K562 (cell line): ENCODE measurements around the gene NF1. TPM values are rescaled to one million over a fixed set of nuclear protein-coding genes. Genes with fewer than 3 reads are reported as not detected.

Source experiments
- ATAC-seq: fragments of 200-7000 bp; cut with Tn5 transposase; 3 replicates; pipeline ENCODE4 v1.9.1; 2020; ENCODE audit warnings: moderate library complexity
- BruUV-seq: library from RNA; stranded (reverse); fragments of 400-500 nt; replicated peaks from 2 replicates; lab custom pipeline; 2021; lab: Mats Ljungman, UMichigan
- CTCF ChIA-PET: fragments of 300-600 bp; formaldehyde crosslinking; extraction: SDS; loops from one replicate; lab custom pipeline; 2021; ENCODE audit warnings: low intra/inter-chr PET ratio; lab: Yijun Ruan, JAX
- POLR2A ChIA-PET: fragments of 300-600, 350-650 bp; sonication (Branson Sonifier 250); formaldehyde crosslinking; extraction: SDS; loops from one replicate; lab custom pipeline; 2021; ENCODE audit warnings: antibody characterized with exemption, inconsistent platforms; lab: Yijun Ruan, JAX
- DNase-seq, 4 experiments: peaks; one replicate each; pipeline versions ENCODE4 v3.0.0 to v3.0.0-alpha.2; 2011 to 2018; ENCODE audit warnings: low spot score in 3 of 4, mixed read lengths in 3 of 4; ENCODE audit errors: extremely low read depth in 1 of 4
- FAIRE-seq: peaks from 2 replicates; lab custom pipeline; 2011; peaks lifted over from hg19 to GRCh38; lab: Jason Lieb, UNC
- H2AFZ ChIP-seq: 2 replicates; pipeline ENCODE4 v1.6.0; 2011; ENCODE audit warnings: low read depth, low read length, control low read depth, inconsistent platforms
- H3K27ac ChIP-seq: fragments of 200-600 bp; 3 replicates; pipeline ENCODE4 v1.8.0; 2011; ENCODE audit warnings: low read depth, mild to moderate bottlenecking, control low read depth, inconsistent platforms, low read length, moderate library complexity, mixed read lengths; ENCODE audit errors: extremely low read depth
- H3K27me3 ChIP-seq, 2 experiments: fragments of 300-600 bp in 1 of 2; 2 replicates in 1 of 2; 3 replicates in 1 of 2; pipeline versions ENCODE4 v1.6.0 to v1.8.0; 2011; ENCODE audit warnings: inconsistent platforms in 2 of 2, low read length in 2 of 2, mild to moderate bottlenecking in 1 of 2, mixed read lengths in 1 of 2, moderate library complexity in 1 of 2; ENCODE audit not compliant: control insufficient read depth in 2 of 2, insufficient read depth in 2 of 2
- H3K36me3 ChIP-seq: fragments of 300-600 bp; 3 replicates; pipeline ENCODE4 v1.8.0; 2011; ENCODE audit warnings: mild to moderate bottlenecking, low read length, inconsistent platforms; ENCODE audit not compliant: control insufficient read depth, insufficient read depth
- H3K4me1 ChIP-seq, 2 experiments: fragments of 200-600 bp in 1 of 2; replicated peaks in 1 of 2; 2 replicates in 1 of 2; 3 replicates in 1 of 2; pipeline versions ENCODE4 v1.5.1 to v1.8.0; 2011; ENCODE audit warnings: inconsistent platforms in 2 of 2, low read length in 2 of 2, mild to moderate bottlenecking in 1 of 2, mixed read lengths in 1 of 2, moderate library complexity in 1 of 2; ENCODE audit not compliant: control insufficient read depth in 2 of 2, insufficient read depth in 2 of 2
- H3K4me2 ChIP-seq: 2 replicates; pipeline ENCODE4 v1.6.1; 2011; ENCODE audit warnings: low read length, control low read depth, inconsistent platforms, mixed read lengths; ENCODE audit not compliant: insufficient read depth
- H3K4me3 ChIP-seq: fragments of 200-600 bp; sonication (generic), shearing (Covaris generic); 2 replicates; pipeline ENCODE4 v1.5.1; 2016; ENCODE audit warnings: control low read depth, inconsistent platforms
- H3K79me2 ChIP-seq: fragments of 200-600 bp; 3 replicates; pipeline ENCODE4 v1.8.0; 2011; ENCODE audit warnings: low read length, inconsistent platforms; ENCODE audit not compliant: control insufficient read depth, insufficient read depth
- H3K9ac ChIP-seq, 2 experiments: 2 replicates each; pipeline versions ENCODE4 v1.6.0 to v1.6.1; 2011; ENCODE audit warnings: low read depth in 2 of 2, low read length in 2 of 2, control low read depth in 1 of 2, inconsistent platforms in 1 of 2, mild to moderate bottlenecking in 1 of 2, mixed read lengths in 1 of 2; ENCODE audit not compliant: insufficient read depth in 1 of 2
- H3K9me1 ChIP-seq: one replicate; pipeline ENCODE4 v1.6.0; 2011; ENCODE audit warnings: inconsistent platforms, mild to moderate bottlenecking, low read length, moderate library complexity; ENCODE audit not compliant: control insufficient read depth, insufficient read depth
- H3K9me3 ChIP-seq: replicated peaks from 2 replicates; pipeline ENCODE4 v1.5.1; 2011; ENCODE audit warnings: low read depth, low read length, inconsistent platforms; ENCODE audit not compliant: control insufficient read depth, insufficient read depth
- H4K20me1 ChIP-seq: replicated peaks from 2 replicates; pipeline ENCODE4 v1.6.1; 2011; ENCODE audit warnings: low read length, inconsistent platforms, mixed read lengths; ENCODE audit not compliant: control insufficient read depth, insufficient read depth
- CREM ChIP-seq: IDR thresholded peaks from 2 replicates; pipeline ENCODE4 v1.6.1; 2014; ENCODE audit warnings: antibody characterized with exemption, low read depth
- E2F4 ChIP-seq: sonication (generic); formaldehyde crosslinking; IDR thresholded peaks from 2 replicates; pipeline ENCODE4 v1.8.0; 2022; ENCODE audit warnings: mild to moderate bottlenecking, low read depth, missing genetic modification reagents
- IRF1 ChIP-seq: sonication (generic); formaldehyde crosslinking; IDR thresholded peaks from 2 replicates; pipeline ENCODE4 v1.8.0; 2022; ENCODE audit warnings: missing genetic modification reagents, mild to moderate bottlenecking, borderline replicate concordance
- JUNB ChIP-seq: fragments of 450-650 bp; formaldehyde crosslinking; conservative IDR thresholded peaks from 2 replicates; pipeline ENCODE4 v1.4.0; 2020; ENCODE audit warnings: mild to moderate bottlenecking
- MEF2A ChIP-seq: IDR thresholded peaks from 2 replicates; pipeline ENCODE4 v1.6.1; 2011; ENCODE audit warnings: low read depth, mild to moderate bottlenecking, low read length, moderate library complexity; ENCODE audit not compliant: control insufficient read depth
- SRSF9 ChIP-seq: fragments of 200-400 bp; formaldehyde crosslinking; IDR thresholded peaks from 2 replicates; pipeline ENCODE4 v1.6.1; 2017; ENCODE audit warnings: low read depth, low read length, borderline replicate concordance
- ZNF12 ChIP-seq: sonication (generic); formaldehyde crosslinking; IDR thresholded peaks from 2 replicates; pipeline ENCODE4 v1.4.0; 2020; ENCODE audit warnings: mild to moderate bottlenecking, missing genetic modification reagents
- ZNF445 ChIP-seq: fragments of 250-450 bp; sonication (Bioruptor Pico); IDR thresholded peaks from 2 replicates; pipeline ENCODE4 v1.4.0; 2020; ENCODE audit warnings: low read depth, mild to moderate bottlenecking, moderate library complexity
- ZNF639 ChIP-seq, 2 experiments: fragments of 200-800 bp in 1 of 2; sonication (Bioruptor generic) in 1 of 2; sonication (generic) in 1 of 2; formaldehyde crosslinking in 1 of 2; IDR thresholded peaks in 1 of 2; conservative IDR thresholded peaks in 1 of 2; 2 replicates each; pipeline versions ENCODE4 v1.5.0 to v1.6.1; 2016 to 2020; ENCODE audit warnings: missing compliant biosample characterization in 1 of 2, missing genetic modification characterization in 1 of 2, missing genetic modification reagents in 1 of 2
- in situ Hi-C: fragments of 300-500 bp; cut with MboI; formaldehyde crosslinking; loops from 4 replicates; pipeline ENCODE4 v1.15.0; 2018; ENCODE audit warnings: inconsistent platforms, mixed read lengths
- intact Hi-C: fragments of 100-400 bp; cut with micrococcal nuclease; formaldehyde crosslinking; loops from 2 replicates; pipeline ENCODE4 v1.14.2; 2022
- polyA plus RNA-seq, 8 experiments: library from polyadenylated mRNA; depleted of rRNA in 4 of 8; stranded (reverse) in 5 of 8; unstranded in 3 of 8; fragments of >200 nt; fragmentation: Nextera tagmentation in 2 of 8; fragmentation: Illumina TruSeq in 1 of 8; extraction: Ambion mirVana in 2 of 8; extraction: Trizol in 1 of 8; gene quantifications; 2 replicates each; pipeline versions ENCODE4 v1.2.1 to v1.2.3, GENCODE V29; 2011 to 2014; ENCODE audit warnings: inconsistent platforms in 1 of 8, missing spikeins in 1 of 8
- total RNA-seq, 7 experiments: library from RNA; depleted of rRNA in 6 of 7; stranded (reverse); fragments of >200 nt in 6 of 7; fragmentation: Illumina TruSeq in 2 of 7; extraction: Trizol in 2 of 7; gene quantifications; 2 replicates each; pipeline versions ENCODE4 v1.2.1 to v1.2.3, GENCODE V29; 2011 to 2021; ENCODE audit warnings: low replicate concordance in 1 of 7

The NF1 gene
- total and polyA plus RNA-seq, 9 of the 15 experiments (the other 6 are each of a cell fraction or from before 2014, with no cell fraction given), result 3.4 to 41.9 (median 24.3) TPM

GRCh38 chr17:31231852-31232251, 137.1 kb downstream of the NF1 start:
- H4K20me1 ChIP-seq, result no peaks in the 10 kb centered on the region
- H3K4me1 ChIP-seq, result no peaks in the 10 kb centered on the region
- no peak for DNase-seq
- TF ChIP-seq ZNF639 (CRISPR knock-in tag; conservative IDR thresholded peaks at IDR 0.05 in 1 of 2, IDR thresholded peaks at IDR 0.05 in 1 of 2), result no peak
- TF ChIP-seq E2F4 (CRISPR knock-in tag), result no peak
- no peak for TF ChIP-seq IRF1 (CRISPR knock-in tag)
- TF ChIP-seq CREM, result no peak
- no peak for TF ChIP-seq SRSF9
- TF ChIP-seq ZNF12 (CRISPR knock-in tag), result no peak
- no peak for TF ChIP-seq JUNB (CRISPR knock-in tag)
- no peak for TF ChIP-seq ZNF445 (CRISPR knock-in tag)
- TF ChIP-seq MEF2A, result no peak
- H3K4me2 ChIP-seq, result no peak overlapping the region
- CTCF ChIA-PET, result no interaction called here
- no peaks in the 10 kb centered on the region for H3K27me3 ChIP-seq
- no peak overlapping the region for H3K4me3 ChIP-seq
- no peak for ATAC-seq
- FAIRE-seq, result no peak
- no peaks in the 10 kb centered on the region for H3K79me2 ChIP-seq
- no peak overlapping the region for H2AFZ ChIP-seq
- BruUV-seq, result no TSS peak
- POLR2A ChIA-PET, result no interaction called here
- no peak overlapping the region for H3K27ac ChIP-seq
- intact Hi-C loops (no loop called here), in situ Hi-C loops (no loop called here)
- no peak overlapping the region for H3K9ac ChIP-seq
- no peaks in the 10 kb centered on the region for H3K9me3 ChIP-seq
- H3K36me3 ChIP-seq, result peaks cover 69% of the 10 kb centered on the region
- no peaks in the 10 kb centered on the region for H3K9me1 ChIP-seq
